HepG2 (cell line): ENCODE measurements around the gene ABHD15. TPM values are rescaled to one million over a fixed set of nuclear protein-coding genes. Genes with fewer than 3 reads are reported as not detected.

ENCODE experiments used
- AHR ChIP-seq: IDR thresholded peaks from 2 replicates; pipeline ENCODE4 v1.6.1; 2018; ENCODE audit warnings: missing genetic modification reagents, missing compliant biosample characterization
- FOXA1 ChIP-seq, 2 experiments: fragments of 450-650 bp in 1 of 2; sonication (generic) in 1 of 2; formaldehyde crosslinking in 1 of 2; IDR thresholded peaks; 2 replicates each; pipeline versions ENCODE4 v1.4.0 to v1.6.1; 2016 to 2020; ENCODE audit warnings: missing genetic modification reagents in 1 of 2
- HNRNPL ChIP-seq: fragments of 200-400 bp; formaldehyde crosslinking; IDR thresholded peaks from 2 replicates; pipeline ENCODE4 v1.6.1; 2017; ENCODE audit warnings: mild to moderate bottlenecking, low read depth, low read length
- MIER2 ChIP-seq: IDR thresholded peaks from 2 replicates; pipeline ENCODE4 v1.6.1; 2016; ENCODE audit warnings: missing biosample characterization, missing genetic modification reagents
- NR2F6 ChIP-seq, 2 experiments: IDR thresholded peaks; 2 replicates each; pipeline ENCODE4 v1.6.1; 2016; ENCODE audit warnings: antibody characterized with exemption in 1 of 2, mild to moderate bottlenecking in 1 of 2
- PRMT3 ChIP-seq: sonication (generic); formaldehyde crosslinking; IDR thresholded peaks from 2 replicates; pipeline ENCODE4 v1.8.1; 2022; ENCODE audit warnings: low read depth, mild to moderate bottlenecking, moderate library complexity, missing genetic modification reagents, borderline replicate concordance
- RAD21 ChIP-seq: fragments of 450-650 bp; formaldehyde crosslinking; IDR thresholded peaks from 2 replicates; pipeline ENCODE4 v1.5.0; 2020; ENCODE audit warnings: mild to moderate bottlenecking
- THAP11 ChIP-seq: IDR thresholded peaks from 2 replicates; pipeline ENCODE4 v1.6.1; 2016; ENCODE audit warnings: missing biosample characterization, missing genetic modification reagents
- WIZ ChIP-seq: sonication (generic); formaldehyde crosslinking; IDR thresholded peaks from 2 replicates; pipeline ENCODE4 v1.5.1; 2020; ENCODE audit warnings: mild to moderate bottlenecking, missing genetic modification reagents
- ZNF549 ChIP-seq: sonication (generic); formaldehyde crosslinking; IDR thresholded peaks from 2 replicates; pipeline ENCODE4 v1.5.0; 2020; ENCODE audit warnings: missing genetic modification reagents
- ZNF7 ChIP-seq: IDR thresholded peaks from 2 replicates; pipeline ENCODE4 v1.6.1; 2016; ENCODE audit warnings: missing biosample characterization, missing genetic modification reagents
- polyA plus RNA-seq, 8 experiments: library from polyadenylated mRNA; depleted of rRNA in 3 of 8; stranded (reverse) in 7 of 8; unstranded in 1 of 8; fragments of >200 nt; fragmentation: Illumina TruSeq in 4 of 8; extraction: Trizol in 4 of 8; gene quantifications; 2 replicates each; pipeline versions ENCODE4 v1.2.1 to v1.2.3, GENCODE V29; 2011 to 2016; ENCODE audit warnings: low read depth in 4 of 8, missing spikeins in 1 of 8, mixed read lengths in 1 of 8; ENCODE audit not compliant: insufficient read depth in 1 of 8
- total RNA-seq, 5 experiments: library from RNA; depleted of rRNA; stranded (reverse); fragments of >200 nt; fragmentation: Illumina TruSeq; extraction: Trizol; gene quantifications; 2 replicates each; pipeline ENCODE4 v1.2.3, GENCODE V29; 2016; ENCODE audit warnings: low read depth in 1 of 5
- TF ChIP-seq, protein P1 (sequence below): sonication (generic); formaldehyde crosslinking; IDR thresholded peaks from 2 replicates; pipeline ENCODE4 v1.4.0; 2020; ENCODE audit warnings: missing genetic modification reagents, mild to moderate bottlenecking, borderline replicate concordance
- TF ChIP-seq, protein P2 (sequence below), 2 experiments: sonication (generic) in 1 of 2; formaldehyde crosslinking in 1 of 2; IDR thresholded peaks; 2 replicates each; pipeline versions ENCODE4 v1.4.0 to v1.6.1; 2018 to 2020; ENCODE audit warnings: missing genetic modification reagents in 2 of 2, borderline replicate concordance in 1 of 2, low read depth in 1 of 2, mild to moderate bottlenecking in 1 of 2, missing biosample characterization in 1 of 2
- TF ChIP-seq, protein P3 (sequence below), 2 experiments: IDR thresholded peaks; 2 replicates each; pipeline ENCODE4 v1.6.1; 2011 to 2012; ENCODE audit warnings: low read length in 2 of 2, borderline replicate concordance in 1 of 2, low read depth in 1 of 2, mild to moderate bottlenecking in 1 of 2, moderate library complexity in 1 of 2
- TF ChIP-seq, protein P4 (sequence below): sonication (generic); formaldehyde crosslinking; IDR thresholded peaks from 2 replicates; pipeline ENCODE4 v1.9.0; 2022; ENCODE audit warnings: missing genetic modification reagents, mild to moderate bottlenecking, borderline replicate concordance
- TF ChIP-seq, protein P5 (sequence below): sonication (generic); formaldehyde crosslinking; IDR thresholded peaks from 2 replicates; pipeline ENCODE4 v1.4.0; 2020; ENCODE audit warnings: mild to moderate bottlenecking, low read depth, missing genetic modification reagents

The ABHD15 gene
- total and polyA plus RNA-seq, 2 of the 13 experiments (the other 11 are each of a cell fraction or from before 2014, with no cell fraction given): 2.4 to 7.7 TPM

DNA sequence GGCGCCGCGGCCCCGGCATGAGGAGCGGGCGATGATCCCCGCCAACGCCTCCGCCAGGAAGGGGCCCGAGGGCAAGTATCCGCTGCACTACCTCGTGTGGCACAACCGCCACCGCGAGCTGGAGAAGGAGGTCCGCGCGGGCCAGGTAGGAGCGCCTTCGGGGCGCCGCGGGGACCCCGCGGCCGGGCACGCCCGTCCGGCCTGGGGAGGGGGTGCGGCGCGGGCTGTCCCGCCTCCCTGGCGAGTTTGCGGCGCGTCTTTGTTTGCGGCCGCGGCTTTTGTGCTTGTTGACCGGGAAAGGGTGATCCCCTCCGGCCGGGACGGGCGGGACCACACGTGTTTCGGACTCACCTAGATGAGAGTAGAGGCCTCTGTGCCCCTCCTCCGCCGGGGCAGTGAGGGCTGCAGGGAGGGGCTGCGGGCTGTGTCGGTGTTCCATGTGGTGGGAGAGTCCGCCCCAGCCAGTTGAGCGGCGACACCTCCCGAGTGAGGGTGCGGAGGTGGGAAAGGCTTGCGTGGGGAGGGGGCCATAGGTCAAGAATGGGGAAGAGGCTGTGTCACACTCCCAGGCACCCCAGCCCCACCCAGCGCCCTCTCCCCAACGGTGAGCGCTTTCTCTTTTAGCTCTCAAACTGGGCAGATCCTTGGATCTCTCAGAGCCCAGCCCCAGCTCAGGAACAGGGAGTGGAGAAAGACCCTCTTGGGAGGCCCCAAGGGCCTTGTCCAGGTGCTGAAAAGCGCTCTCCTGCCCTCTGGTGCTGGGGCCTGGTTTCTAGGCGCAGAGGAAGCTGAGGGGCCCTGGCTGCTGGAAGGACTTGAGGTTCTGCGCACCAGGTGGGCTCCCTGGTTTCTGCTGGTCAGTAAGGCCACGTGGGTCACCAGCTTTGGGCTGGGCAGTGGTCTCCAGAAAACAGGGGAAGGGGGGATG lies 27.0 kb upstream of the ABHD15 start (continued):
- TF ChIP-seq, protein P1, sequence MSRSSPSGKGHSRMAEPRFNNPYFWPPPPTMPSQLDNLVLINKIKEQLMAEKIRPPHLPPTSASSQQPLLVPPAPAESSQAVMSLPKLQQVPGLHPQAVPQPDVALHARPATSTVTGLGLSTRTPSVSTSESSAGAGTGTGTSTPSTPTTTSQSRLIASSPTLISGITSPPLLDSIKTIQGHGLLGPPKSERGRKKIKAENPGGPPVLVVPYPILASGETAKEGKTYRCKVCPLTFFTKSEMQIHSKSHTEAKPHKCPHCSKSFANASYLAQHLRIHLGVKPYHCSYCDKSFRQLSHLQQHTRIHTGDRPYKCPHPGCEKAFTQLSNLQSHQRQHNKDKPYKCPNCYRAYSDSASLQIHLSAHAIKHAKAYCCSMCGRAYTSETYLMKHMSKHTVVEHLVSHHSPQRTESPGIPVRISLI (CRISPR knock-in tag): no peak
- no peak for TF ChIP-seq FOXA1 (IDR thresholded peaks at IDR 0.05)
- no peak for TF ChIP-seq FOXA1 (CRISPR knock-in tag; IDR thresholded peaks at IDR 0.05)
- peak; percentile 66; the same call in 1 of the 2 replicates for TF ChIP-seq WIZ (CRISPR knock-in tag)
- TF ChIP-seq HNRNPL: 0 out of 2 replicates have a peak, but pooled peaks have one; percentile 40
- peak; percentile 95; the same call in 1 of the 2 replicates for TF ChIP-seq AHR (CRISPR knock-in tag)
- TF ChIP-seq, protein P2, sequence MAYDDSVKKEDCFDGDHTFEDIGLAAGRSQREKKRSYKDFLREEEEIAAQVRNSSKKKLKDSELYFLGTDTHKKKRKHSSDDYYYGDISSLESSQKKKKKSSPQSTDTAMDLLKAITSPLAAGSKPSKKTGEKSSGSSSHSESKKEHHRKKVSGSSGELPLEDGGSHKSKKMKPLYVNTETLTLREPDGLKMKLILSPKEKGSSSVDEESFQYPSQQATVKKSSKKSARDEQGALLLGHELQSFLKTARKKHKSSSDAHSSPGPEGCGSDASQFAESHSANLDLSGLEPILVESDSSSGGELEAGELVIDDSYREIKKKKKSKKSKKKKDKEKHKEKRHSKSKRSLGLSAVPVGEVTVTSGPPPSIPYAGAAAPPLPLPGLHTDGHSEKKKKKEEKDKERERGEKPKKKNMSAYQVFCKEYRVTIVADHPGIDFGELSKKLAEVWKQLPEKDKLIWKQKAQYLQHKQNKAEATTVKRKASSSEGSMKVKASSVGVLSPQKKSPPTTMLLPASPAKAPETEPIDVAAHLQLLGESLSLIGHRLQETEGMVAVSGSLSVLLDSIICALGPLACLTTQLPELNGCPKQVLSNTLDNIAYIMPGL (CRISPR knock-in tag; IDR thresholded peaks at IDR 0.05; ENCODE audit: borderline replicate concordance in 1 of 2, low read depth in 1 of 2): peak; percentile 39 to 42; a peak in 1 of 4 replicates
- TF ChIP-seq PRMT3 (CRISPR knock-in tag): 0 out of 2 replicates have a peak, but pooled peaks have one; percentile 40
- TF ChIP-seq, protein P3, sequence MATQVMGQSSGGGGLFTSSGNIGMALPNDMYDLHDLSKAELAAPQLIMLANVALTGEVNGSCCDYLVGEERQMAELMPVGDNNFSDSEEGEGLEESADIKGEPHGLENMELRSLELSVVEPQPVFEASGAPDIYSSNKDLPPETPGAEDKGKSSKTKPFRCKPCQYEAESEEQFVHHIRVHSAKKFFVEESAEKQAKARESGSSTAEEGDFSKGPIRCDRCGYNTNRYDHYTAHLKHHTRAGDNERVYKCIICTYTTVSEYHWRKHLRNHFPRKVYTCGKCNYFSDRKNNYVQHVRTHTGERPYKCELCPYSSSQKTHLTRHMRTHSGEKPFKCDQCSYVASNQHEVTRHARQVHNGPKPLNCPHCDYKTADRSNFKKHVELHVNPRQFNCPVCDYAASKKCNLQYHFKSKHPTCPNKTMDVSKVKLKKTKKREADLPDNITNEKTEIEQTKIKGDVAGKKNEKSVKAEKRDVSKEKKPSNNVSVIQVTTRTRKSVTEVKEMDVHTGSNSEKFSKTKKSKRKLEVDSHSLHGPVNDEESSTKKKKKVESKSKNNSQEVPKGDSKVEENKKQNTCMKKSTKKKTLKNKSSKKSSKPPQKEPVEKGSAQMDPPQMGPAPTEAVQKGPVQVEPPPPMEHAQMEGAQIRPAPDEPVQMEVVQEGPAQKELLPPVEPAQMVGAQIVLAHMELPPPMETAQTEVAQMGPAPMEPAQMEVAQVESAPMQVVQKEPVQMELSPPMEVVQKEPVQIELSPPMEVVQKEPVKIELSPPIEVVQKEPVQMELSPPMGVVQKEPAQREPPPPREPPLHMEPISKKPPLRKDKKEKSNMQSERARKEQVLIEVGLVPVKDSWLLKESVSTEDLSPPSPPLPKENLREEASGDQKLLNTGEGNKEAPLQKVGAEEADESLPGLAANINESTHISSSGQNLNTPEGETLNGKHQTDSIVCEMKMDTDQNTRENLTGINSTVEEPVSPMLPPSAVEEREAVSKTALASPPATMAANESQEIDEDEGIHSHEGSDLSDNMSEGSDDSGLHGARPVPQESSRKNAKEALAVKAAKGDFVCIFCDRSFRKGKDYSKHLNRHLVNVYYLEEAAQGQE (IDR thresholded peaks at IDR 0.05; ENCODE audit: borderline replicate concordance in 1 of 2, low read depth in 1 of 2, low read length in 2 of 2): peak; percentile 74 to 95
- peak; percentile 70 for TF ChIP-seq THAP11 (CRISPR knock-in tag)
- TF ChIP-seq RAD21 (CRISPR knock-in tag): peak; percentile 51; the same call in 1 of the 2 replicates
- TF ChIP-seq ZNF549 (CRISPR knock-in tag): no peak
- peak; percentile 96 for TF ChIP-seq MIER2 (CRISPR knock-in tag)
- TF ChIP-seq, protein P4, sequence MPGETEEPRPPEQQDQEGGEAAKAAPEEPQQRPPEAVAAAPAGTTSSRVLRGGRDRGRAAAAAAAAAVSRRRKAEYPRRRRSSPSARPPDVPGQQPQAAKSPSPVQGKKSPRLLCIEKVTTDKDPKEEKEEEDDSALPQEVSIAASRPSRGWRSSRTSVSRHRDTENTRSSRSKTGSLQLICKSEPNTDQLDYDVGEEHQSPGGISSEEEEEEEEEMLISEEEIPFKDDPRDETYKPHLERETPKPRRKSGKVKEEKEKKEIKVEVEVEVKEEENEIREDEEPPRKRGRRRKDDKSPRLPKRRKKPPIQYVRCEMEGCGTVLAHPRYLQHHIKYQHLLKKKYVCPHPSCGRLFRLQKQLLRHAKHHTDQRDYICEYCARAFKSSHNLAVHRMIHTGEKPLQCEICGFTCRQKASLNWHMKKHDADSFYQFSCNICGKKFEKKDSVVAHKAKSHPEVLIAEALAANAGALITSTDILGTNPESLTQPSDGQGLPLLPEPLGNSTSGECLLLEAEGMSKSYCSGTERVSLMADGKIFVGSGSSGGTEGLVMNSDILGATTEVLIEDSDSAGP (CRISPR knock-in tag): peak; percentile 39; the same call in 1 of the 2 replicates
- TF ChIP-seq, protein P5, sequence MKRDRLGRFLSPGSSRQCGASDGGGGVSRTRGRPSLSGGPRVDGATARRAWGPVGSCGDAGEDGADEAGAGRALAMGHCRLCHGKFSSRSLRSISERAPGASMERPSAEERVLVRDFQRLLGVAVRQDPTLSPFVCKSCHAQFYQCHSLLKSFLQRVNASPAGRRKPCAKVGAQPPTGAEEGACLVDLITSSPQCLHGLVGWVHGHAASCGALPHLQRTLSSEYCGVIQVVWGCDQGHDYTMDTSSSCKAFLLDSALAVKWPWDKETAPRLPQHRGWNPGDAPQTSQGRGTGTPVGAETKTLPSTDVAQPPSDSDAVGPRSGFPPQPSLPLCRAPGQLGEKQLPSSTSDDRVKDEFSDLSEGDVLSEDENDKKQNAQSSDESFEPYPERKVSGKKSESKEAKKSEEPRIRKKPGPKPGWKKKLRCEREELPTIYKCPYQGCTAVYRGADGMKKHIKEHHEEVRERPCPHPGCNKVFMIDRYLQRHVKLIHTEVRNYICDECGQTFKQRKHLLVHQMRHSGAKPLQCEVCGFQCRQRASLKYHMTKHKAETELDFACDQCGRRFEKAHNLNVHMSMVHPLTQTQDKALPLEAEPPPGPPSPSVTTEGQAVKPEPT: no peak
- TF ChIP-seq NR2F6 (IDR thresholded peaks at IDR 0.05): no peak
- peak; percentile 35; the same call in 1 of the 2 replicates for TF ChIP-seq NR2F6 (CRISPR knock-in tag; IDR thresholded peaks at IDR 0.05)
- TF ChIP-seq ZNF7 (CRISPR knock-in tag): peak; percentile 58
